HG03060 (cell line): Measurements from ENCODE around the gene POLN.

Source experiments
- ATAC-seq: cut with Tn5 transposase; IDR thresholded peaks from one replicate; pipeline ENCODE4 v1.9.1; 2021; ENCODE audit warnings: low read depth, moderate number of reproducible peaks; ENCODE audit not compliant: unreplicated experiment

The POLN gene

DNA sequence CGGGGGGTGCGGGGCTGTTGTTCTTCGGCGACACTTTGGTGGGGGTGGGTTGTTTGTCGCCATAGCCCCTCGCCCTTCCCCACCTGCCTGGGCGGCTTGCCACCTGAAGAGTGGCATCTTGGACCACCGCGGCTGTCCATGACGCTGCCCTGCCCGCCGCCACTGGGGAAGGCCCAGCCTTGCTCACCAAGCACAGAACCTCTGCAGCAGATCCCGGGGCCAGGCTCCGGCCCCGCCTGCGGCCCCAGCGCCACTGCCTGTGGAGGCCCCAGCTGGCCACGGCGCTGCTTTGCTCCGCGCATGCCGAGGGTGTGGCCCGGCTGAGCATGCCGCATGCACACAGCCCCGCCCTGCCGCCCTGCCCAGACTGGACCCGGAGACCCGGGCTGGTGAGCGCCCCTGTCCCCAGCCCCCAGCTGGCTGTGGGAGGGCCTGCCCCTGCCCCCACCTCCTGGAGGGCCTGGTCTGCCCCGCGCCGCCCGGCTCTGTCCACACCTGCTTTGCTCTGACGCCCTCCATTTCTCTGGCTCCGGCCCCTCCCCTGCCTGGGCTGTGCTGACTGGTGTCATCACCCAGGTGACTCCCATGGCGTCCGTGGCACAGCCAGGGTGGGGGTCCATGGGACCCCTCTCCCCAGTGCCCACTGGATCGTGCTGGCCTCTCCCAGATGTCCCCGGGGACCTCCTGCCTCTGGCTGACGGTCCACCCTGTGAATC lies 177.5 kb downstream of the POLN start:
- ATAC-seq: no peak

DNA sequence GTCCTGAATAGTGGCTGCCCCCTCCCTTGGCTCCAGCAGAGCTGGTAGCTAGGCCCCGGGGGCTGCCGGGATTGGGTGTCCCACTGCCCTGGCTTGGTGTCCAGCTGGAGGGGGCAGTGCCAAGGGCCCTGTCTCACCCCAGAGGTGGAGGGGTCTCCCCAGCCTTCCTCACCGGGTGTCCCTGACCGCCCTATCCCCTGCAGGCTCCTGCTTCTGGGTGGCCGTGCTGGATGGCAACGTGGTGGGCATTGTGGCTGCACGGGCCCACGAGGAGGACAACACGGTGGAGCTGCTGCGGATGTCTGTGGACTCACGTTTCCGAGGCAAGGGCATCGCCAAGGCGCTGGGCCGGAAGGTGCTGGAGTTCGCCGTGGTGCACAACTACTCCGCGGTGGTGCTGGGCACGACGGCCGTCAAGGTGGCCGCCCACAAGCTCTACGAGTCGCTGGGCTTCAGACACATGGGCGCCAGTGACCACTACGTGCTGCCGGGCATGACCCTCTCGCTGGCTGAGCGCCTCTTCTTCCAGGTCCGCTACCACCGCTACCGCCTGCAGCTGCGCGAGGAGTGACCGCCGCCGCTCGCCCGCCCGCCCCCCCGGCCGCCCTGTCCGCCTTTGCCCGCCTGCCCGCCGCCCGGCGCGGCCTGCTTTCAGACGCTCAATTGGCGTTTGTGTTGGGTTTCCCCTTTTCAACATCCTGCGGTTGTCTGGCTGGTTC lies 178.2 kb downstream of the POLN start:
- ATAC-seq: no peak

DNA sequence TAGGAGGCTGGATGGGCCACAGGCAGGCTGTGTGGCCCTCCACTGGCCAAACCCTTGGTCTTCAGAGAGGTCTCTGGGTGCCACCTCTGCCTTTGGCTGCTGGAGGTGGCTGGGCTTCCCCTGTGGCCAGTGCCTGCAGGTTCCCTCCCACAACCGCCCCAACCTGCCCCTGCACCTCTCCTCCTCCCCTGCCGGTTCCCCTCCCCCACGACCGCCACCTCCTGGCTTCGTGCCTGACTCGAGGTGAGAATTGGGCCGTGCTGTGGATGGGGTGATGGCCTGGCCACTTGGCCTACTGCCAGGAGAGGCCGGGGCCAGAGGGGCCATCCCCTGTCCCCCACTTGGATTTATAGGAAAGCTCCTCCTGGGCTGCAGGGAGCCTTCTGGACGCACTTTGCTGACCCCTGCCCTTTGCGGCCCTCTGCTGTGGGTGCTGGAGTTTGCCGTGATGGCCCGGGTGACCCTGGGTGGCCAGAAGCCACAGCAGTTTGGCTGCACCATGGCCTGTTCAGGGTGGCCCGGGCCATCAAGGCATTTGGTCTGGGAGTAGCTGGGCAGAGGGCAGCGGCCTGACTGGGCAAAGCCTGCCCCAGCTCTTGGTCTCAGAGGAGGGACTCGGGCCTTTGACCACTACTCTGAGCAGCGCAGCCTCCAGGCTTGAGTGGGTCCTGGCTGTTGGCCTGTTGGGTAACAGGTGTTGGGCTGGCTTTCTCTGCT lies 179.0 kb downstream of the POLN start:
- ATAC-seq: no peak

DNA sequence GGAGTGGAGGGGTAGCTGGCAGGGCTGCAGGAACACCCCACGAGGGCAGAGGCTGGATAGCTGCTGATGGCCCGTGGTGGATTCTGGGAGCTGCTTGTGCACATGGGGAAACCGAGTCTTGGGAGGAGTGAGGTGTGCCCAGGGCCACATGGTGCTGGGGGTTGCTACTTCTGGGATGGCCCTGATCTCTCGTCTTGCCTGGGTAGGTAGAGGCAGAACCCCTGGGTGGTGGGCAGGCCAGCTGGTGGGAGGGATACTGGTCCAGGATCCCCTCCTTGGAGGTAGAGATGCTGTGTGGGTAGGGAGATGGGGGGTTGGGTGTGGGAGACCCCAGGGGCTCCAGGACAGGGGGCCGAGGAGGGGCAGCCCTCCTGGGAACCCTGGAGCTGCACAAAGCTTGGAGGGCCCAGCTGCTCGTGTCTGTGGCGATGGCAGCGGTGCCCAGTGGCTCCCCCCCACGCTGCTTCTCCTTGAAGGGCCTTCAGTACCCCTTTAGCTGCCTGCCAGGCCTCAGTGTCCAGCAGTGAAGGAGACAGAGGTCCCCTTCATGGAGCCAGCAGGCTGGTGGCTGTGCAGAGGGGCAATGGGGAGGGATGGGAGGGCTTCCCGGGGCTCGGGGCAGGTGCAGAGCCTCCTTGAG lies 179.6 kb downstream of the POLN start:
- no peak for ATAC-seq

DNA sequence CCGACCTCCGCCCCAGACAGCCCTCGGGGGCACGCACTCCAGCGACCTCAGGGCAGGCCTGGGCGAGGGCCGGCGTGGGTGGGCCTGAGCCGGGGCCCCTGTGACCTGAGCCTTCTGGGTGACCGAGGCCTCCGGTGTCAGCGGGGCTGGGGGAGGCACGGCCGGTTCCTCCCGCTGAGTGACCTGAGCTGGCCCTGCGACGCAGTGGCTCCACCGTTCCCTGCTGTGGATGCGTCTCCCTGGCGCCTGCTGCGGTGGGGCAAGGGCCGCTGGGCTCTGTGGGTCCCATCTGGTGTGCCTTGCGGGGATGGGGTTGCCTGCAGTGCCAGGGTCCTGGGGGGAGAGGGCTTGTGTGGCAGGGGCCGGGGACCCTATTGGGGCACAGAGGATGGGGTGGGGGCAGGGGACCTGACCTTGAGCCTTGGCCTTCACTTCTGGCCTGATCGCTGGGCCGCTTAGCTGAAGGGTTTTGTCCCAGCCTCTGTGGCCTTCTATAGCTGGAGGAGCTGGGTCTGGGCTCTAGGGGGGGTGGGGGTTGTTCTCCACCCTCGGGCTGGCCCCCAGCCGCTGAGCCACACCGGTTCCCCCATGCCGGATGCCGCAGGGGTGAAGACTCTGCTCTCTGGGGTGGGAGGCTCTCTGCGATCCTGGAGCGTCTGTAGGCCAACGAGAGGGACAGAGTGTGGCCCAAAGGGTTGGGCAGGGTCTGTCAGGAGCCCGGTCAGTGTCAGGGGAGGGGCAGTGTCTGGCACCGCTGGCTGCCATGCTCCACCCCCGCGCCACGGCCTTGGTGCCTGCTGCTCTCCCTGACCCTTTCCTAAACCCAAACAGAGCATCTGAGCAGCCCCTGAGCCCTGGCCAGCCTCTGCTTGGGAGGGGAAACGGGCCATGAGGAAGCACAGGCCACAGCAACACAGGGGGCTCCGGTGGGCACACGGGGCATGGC lies 180.5 kb downstream of the POLN start:
- no peak for ATAC-seq

DNA sequence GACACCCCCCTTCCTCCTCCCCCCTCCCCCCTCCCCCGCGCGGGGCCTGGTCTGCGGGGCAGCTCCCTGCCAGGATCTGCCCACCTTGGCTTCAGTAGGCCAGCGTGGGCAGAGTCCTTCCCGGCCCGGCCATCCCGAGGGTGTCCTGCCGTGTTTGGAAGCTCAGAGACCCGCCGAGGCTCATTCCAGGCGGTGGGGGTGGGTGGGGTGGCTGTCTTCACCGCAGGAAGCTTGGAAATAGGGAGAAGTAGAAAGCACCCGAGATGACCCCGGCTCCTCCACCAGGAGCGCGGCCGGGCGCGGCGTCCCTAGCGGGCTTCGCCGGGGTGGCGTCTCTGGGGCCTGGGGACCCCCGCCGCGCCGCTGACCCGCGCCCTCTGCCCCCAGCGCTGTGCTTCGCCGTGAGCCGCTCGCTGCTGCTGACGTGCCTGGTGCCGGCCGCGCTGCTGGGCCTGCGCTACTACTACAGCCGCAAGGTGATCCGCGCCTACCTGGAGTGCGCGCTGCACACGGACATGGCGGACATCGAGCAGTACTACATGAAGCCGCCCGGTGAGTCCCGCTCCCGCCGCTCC lies 181.2 kb downstream of the POLN start:
- ATAC-seq: no peak

DNA sequence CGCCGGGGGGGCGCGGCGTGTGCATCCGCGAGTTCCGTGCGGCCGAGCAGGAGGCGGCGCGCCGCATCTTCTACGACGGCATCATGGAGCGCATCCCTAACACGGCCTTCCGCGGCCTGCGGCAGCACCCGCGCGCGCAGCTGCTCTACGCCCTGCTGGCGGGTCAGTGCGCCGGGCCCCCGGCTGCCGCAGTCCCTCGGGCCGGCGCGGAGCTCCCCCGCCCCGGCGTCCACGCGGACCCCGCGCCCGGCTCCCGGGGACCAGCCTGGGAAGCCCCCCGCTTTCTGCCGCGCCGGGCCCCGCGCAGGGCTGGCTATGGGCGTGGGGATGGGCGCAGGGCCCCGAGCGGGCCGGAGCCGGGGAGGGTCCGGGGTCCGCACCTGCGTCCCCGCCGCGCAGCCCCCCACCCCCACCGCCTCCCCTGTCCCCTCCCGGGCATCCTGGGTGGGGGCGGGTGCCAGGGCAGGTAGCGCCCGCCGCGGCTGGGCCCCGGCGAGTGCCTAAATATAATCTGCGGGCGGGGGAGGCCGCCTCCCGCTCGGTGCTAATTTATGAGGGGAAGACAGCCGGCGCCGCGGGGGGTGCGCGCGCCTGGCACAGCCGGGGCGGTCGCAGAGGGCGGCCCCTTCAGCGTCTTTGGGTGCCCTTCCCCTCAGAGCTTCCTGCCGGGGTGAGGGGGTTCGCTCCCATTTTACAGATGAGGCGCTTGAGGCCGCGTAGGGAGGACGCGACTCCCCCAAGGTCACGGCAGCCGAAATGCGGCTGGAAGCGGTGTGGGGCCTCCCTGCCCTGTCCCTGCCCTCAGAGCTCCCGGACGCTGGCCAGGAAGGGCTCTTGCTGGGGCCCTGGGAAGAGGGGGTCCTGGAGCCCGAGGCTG lies 182.0 kb downstream of the POLN start:
- no peak for ATAC-seq

DNA sequence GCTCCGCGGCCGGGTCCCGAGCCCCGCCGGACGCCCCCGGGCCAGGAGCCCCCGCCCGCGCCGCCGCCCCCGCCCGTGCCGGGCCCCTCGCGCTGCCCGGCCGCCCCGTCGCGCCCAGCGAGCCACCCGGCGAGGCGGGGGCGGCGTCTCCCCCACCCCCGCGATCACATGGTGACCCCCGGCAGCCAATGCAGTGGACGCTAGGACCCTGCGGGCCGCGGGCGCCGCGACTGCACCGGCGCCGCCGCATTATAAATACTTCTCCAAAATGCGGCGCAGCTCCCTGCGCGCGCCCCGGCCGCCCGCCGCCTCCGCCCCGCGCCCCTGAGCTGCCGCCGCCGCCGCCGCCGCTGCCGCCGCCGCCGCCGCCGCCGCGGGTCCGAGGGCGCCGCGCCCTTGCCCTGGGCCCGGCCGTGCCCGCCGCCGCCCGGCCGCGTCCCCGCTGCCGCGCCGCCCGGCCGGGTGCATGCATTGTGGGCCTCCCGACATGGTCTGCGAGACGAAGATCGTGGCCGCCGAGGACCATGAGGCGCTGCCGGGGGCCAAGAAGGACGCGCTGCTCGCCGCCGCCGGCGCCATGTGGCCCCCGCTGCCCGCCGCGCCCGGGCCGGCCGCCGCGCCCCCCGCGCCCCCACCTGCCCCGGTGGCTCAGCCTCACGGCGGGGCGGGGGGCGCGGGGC lies 182.7 kb downstream of the POLN start, which contains the start of gene NAT8L:
NAT8L (plus strand) TSS at position 282 of the 680 bp plus-strand sequence; CDS start at position 467, 185 bp downstream.
- ATAC-seq: no peak

DNA sequence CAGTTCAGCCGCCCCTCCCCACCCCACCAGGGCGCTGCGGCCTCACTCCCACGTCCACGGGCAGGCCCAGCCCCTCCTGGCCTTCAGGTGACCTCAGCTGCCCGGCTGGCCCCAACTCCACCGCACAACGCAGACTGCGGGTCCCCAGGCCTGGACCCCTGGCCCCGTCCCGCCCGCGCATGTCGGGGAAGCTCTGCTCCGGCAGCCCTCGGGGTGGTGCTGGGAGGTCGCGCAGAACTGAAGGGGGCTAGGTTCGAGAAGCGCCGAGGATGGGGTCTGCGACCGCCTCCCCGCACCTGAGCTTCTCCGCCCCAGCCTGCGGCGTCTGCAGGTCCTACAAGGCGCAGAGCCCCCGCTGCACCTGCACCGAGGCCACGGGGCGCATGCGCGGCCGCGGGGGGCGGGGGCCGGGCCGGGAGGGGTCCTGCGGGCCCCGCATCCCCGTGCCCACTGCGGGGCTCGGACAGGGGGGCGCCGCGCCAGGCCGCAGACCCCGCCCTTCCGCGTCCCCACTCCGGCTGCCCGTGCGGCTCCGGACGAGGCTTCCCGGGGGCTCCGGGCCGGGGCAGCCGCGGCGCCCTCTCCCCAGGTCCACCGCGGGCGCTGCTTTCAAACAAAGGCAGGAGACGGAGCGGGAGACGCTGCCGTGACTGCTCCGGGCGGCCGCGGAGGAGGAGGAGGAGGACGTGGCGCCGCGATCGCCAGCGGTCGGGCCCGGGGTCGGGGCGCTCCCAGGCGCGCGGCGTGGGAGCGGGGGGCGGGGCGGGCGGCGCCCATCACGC lies 183.5 kb downstream of the POLN start:
- no peak for ATAC-seq

DNA sequence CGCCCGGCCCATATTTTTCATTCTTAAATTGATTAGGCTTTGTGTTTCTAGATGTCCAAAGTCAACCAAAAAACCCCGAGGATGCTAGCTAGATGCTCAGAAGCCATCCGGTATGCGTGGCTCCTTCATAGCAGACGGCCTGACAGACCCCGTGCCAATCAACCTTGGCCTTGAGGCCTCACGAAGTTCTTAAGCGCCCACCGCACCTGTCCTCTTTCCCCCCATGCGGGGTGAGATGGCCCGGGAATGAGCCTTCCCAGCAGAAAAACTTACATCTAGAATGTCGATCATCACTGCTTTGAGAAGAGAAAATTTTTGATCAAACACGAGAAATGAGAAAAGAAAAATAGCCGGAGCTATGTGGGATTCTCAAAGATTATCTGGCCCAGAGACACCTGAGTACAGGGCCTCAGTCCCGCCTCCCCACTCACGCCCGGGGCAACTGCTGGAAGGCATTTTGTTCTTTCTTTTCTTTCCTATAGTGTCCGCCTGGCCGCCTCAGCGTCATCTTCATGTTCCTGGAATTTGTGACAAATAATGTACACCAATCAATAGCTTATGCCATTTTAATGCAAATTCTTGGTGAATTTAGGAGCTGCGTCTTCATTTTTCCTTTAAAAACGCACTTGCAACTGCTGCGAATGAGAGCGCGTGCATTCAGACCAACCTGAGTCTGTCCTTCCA lies 184.4 kb downstream of the POLN start:
- ATAC-seq: no peak

DNA sequence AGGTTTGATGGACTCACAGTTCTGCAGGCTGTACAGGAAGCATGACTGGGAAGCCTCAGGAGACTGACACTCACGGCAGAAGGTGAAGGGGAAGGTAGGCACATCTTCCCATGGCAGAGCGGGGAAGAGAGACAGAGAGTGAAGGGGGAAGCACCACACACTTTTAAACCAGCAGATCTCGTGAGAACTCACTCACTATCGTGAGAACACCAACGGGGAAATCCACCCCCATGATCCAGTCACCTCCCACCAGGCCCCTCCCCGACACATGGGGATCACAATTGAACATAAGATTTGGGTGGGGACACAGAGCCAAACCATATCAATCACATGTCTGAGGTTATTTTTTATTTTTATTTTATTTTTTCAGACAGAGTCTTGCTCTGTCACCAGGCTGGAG lies 187.7 kb downstream of the POLN start:
- ATAC-seq: no peak

DNA sequence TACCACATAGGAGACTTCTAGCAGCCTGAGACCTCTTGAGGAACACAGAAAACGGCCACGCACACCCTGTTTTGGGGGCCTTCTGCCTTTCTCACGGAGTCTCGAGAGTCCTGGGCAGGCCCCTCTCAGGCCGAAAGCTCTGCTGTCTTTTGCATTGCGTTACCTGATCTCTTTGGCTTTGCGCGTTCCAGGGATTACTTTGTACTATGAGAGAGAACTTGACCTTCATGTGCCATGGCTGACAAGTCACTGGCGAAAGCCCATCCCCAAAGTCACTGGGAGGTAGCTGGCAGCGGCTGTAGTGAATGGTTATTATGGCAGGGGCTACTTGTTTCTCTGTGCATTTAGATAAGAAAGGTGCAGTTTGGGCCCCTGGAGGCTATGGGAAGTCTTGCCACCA lies 190.8 kb downstream of the POLN start:
- no peak for ATAC-seq

DNA sequence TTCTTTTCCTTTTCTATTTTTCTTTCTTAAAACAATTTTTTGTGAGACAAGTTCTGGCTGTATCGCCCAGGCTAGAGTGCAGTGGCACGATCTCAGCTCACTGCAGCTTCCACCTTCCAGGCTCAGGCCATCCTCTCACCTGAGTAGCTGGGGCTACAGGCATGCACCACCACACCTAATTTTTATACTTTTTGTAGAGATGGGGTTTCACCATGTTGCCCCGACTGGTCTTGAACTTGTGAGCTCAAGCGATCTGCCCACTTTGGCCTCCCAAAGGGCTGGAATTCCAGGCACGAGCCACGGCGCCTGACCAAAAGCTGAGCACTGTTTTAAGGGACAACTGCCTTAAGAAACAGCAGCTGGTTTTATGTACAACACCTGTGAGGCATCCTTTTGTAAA lies 192.1 kb downstream of the POLN start:
- ATAC-seq: no peak

DNA sequence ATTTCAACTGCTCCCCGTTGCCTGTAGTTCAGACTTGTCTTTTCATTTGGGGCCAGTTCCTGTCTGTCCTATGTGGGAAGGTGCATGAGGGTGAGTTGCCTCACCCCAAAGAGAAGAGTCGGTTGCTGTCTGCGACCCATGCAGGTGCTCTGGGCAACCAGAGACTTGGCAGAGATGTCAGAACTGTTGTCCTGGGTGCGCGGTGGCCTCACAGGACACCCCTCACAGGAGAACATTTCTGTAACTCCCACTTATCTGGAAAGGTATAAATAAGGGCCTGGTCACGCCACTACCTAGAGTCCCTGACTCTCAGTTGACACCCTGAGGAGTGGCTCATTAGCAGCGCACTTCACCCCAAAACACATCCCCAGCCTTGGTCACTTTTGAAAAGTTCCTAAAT lies 192.5 kb downstream of the POLN start:
- ATAC-seq: no peak

DNA sequence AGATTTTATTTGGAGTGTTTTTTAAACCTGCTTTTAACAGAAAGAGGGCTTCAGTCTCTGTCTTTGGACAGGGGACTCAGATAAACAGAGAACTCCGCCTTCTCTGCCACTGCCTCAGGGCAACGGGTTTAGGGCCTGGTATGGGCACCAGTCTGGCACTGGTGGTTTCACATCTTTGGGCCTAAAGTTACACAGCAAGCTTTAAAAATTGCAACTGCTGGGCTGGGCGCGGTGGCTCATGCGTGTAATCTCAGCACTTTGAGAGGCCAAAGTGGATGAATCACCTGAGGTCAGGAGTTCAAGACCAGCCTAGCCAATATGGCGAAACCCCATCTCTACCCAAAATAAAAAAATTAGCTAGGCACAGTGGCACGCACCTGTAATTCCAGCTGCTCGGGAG lies 193.1 kb downstream of the POLN start:
- no peak for ATAC-seq

DNA sequence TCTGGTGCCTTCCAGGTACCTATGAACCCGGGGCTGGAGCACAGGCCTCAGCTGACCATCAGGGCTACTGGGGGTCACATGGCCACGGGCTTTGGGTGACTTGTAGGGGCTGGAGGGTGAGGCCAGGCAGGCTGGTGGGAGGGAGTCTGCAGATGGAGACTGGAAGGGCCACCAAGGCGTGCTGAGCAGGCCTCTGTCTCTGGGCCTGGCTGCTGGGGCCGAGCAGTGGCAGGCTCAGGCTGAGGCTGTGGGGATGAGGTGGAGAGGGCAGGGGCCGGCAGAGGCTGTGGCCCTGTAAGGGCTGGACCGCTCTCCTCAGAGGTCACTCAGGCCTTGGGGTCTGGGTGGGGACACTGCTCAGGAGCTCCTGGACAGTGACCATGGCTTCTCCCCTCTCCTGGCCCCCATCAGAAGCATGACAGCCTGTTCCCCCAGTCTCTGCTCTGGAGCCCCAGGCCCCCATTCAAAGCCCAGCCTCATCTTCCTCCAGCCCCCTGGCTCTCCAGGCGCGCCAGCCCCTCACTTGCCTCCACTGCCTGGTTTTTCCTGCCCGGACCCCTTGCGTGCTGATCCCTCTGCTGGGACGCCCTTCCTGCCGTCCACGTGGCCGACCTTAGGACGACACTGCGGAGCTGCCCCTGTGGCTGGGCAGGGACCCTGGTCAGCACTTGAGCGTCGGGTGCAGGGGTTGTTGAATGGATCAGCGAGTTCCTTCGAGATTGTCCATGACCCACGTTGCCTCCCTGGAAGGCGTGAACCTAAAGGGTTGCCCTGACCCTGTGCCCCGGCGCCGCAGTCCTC lies 193.9 kb downstream of the POLN start:
- ATAC-seq: no peak
